HepG2 (cell line): ENCODE results near the gene ZFYVE28. TPM values are rescaled to one million over a fixed set of nuclear protein-coding genes. Genes with fewer than 3 reads are reported as not detected.

Source experiments
- ATM ChIP-seq: fragments of 450-650 bp; IDR thresholded peaks from 2 replicates; pipeline ENCODE4 v1.7.1; 2017; ENCODE audit warnings: mild to moderate bottlenecking, borderline replicate concordance
- BRF2 ChIP-seq: sonication (generic); formaldehyde crosslinking; IDR thresholded peaks from 2 replicates; pipeline ENCODE4 v1.8.1; 2022; ENCODE audit warnings: mild to moderate bottlenecking, missing genetic modification reagents
- FOXJ3 ChIP-seq: sonication (generic); formaldehyde crosslinking; IDR thresholded peaks from 2 replicates; pipeline ENCODE4 v1.4.0; 2020; ENCODE audit warnings: missing genetic modification reagents, mild to moderate bottlenecking, borderline replicate concordance
- FOXK2 ChIP-seq: fragments of 450-650 bp; IDR thresholded peaks from 2 replicates; pipeline ENCODE4 v1.6.1; 2016
- FOXO1 ChIP-seq: sonication (generic); formaldehyde crosslinking; IDR thresholded peaks from 2 replicates; pipeline ENCODE4 v1.4.0; 2020; ENCODE audit warnings: missing genetic modification reagents
- GABPB1 ChIP-seq: IDR thresholded peaks from 2 replicates; pipeline ENCODE4 v1.6.1; 2016; ENCODE audit warnings: mild to moderate bottlenecking, missing genetic modification reagents, moderate library complexity, missing compliant biosample characterization
- HNRNPH1 ChIP-seq: fragments of 200-400 bp; formaldehyde crosslinking; optimal IDR thresholded peaks from 2 replicates; pipeline ENCODE3; 2017; ENCODE audit warnings: mild to moderate bottlenecking, low read depth, low read length
- MED8 ChIP-seq: sonication (generic); formaldehyde crosslinking; IDR thresholded peaks from 2 replicates; pipeline ENCODE4 v1.8.1; 2023; ENCODE audit warnings: mild to moderate bottlenecking, missing genetic modification reagents; ENCODE audit not compliant: insufficient replicate concordance
- MTF2 ChIP-seq: sonication (generic); formaldehyde crosslinking; IDR thresholded peaks from 2 replicates; pipeline ENCODE4 v1.5.0; 2020; ENCODE audit warnings: missing genetic modification reagents, borderline replicate concordance
- PCBP2 ChIP-seq: fragments of 200-400 bp; formaldehyde crosslinking; optimal IDR thresholded peaks from 2 replicates; pipeline ENCODE3; 2018; ENCODE audit warnings: low read length, low read depth; ENCODE audit not compliant: poor library complexity, severe bottlenecking
- REL ChIP-seq: sonication (generic); formaldehyde crosslinking; conservative IDR thresholded peaks from 2 replicates; pipeline ENCODE4 v1.8.0; 2022; ENCODE audit warnings: mild to moderate bottlenecking, missing genetic modification reagents, moderate library complexity
- RFXAP ChIP-seq: sonication (generic); formaldehyde crosslinking; IDR thresholded peaks from 2 replicates; pipeline ENCODE4 v1.4.0; 2020; ENCODE audit warnings: missing genetic modification reagents, borderline replicate concordance
- SKI ChIP-seq: fragments of 450-650 bp; IDR thresholded peaks from one replicate; pipeline ENCODE4 v1.6.1; 2018; ENCODE audit warnings: mild to moderate bottlenecking; ENCODE audit not compliant: partially characterized antibody
- SNRNP70 ChIP-seq: fragments of 200-400 bp; formaldehyde crosslinking; IDR thresholded peaks from 2 replicates; pipeline ENCODE4 v1.6.1; 2017; ENCODE audit warnings: mild to moderate bottlenecking, low read depth, low read length, moderate library complexity
- ZFP1 ChIP-seq: IDR thresholded peaks from 2 replicates; pipeline ENCODE4 v1.6.1; 2016
- ZHX1 ChIP-seq: sonication (generic); formaldehyde crosslinking; IDR thresholded peaks from 2 replicates; pipeline ENCODE4 v1.8.1; 2022; ENCODE audit warnings: low read depth, mild to moderate bottlenecking, missing genetic modification reagents
- ZNF180 ChIP-seq: sonication (generic); formaldehyde crosslinking; IDR thresholded peaks from 2 replicates; pipeline ENCODE4 v1.4.0; 2020; ENCODE audit warnings: low read depth, missing genetic modification reagents, borderline replicate concordance
- ZNF281 ChIP-seq: sonication (generic); formaldehyde crosslinking; IDR thresholded peaks from 2 replicates; pipeline ENCODE4 v1.4.0; 2020; ENCODE audit warnings: missing genetic modification reagents, borderline replicate concordance
- ZNF326 ChIP-seq: sonication (generic); formaldehyde crosslinking; IDR thresholded peaks from 2 replicates; pipeline ENCODE4 v1.4.0; 2020; ENCODE audit warnings: missing genetic modification reagents, borderline replicate concordance
- ZNF331 ChIP-seq: sonication (generic); formaldehyde crosslinking; IDR thresholded peaks from 2 replicates; pipeline ENCODE4 v1.4.0; 2020; ENCODE audit warnings: missing genetic modification reagents
- ZNF34 ChIP-seq: sonication (generic); formaldehyde crosslinking; IDR thresholded peaks from 2 replicates; pipeline ENCODE4 v1.4.0; 2020; ENCODE audit warnings: mild to moderate bottlenecking, missing genetic modification reagents, borderline replicate concordance
- ZNF484 ChIP-seq: sonication (generic); formaldehyde crosslinking; IDR thresholded peaks from 2 replicates; pipeline ENCODE4 v1.5.1; 2020; ENCODE audit warnings: mild to moderate bottlenecking, low read depth, missing genetic modification reagents, borderline replicate concordance
- ZNF543 ChIP-seq: sonication (generic); formaldehyde crosslinking; IDR thresholded peaks from 2 replicates; pipeline ENCODE4 v1.4.0; 2020; ENCODE audit warnings: mild to moderate bottlenecking, missing genetic modification reagents
- ZSCAN25 ChIP-seq: sonication (generic); formaldehyde crosslinking; IDR thresholded peaks from 2 replicates; pipeline ENCODE4 v1.8.0; 2022; ENCODE audit warnings: mild to moderate bottlenecking, missing genetic modification reagents
- polyA plus RNA-seq, 8 experiments: library from polyadenylated mRNA; depleted of rRNA in 3 of 8; stranded (reverse) in 7 of 8; unstranded in 1 of 8; fragments of >200 nt; fragmentation: Illumina TruSeq in 4 of 8; extraction: Trizol in 4 of 8; gene quantifications; 2 replicates each; pipeline versions ENCODE4 v1.2.1 to v1.2.3, GENCODE V29; 2011 to 2016; ENCODE audit warnings: low read depth in 4 of 8, missing spikeins in 1 of 8, mixed read lengths in 1 of 8; ENCODE audit not compliant: insufficient read depth in 1 of 8
- total RNA-seq, 5 experiments: library from RNA; depleted of rRNA; stranded (reverse); fragments of >200 nt; fragmentation: Illumina TruSeq; extraction: Trizol; gene quantifications; 2 replicates each; pipeline ENCODE4 v1.2.3, GENCODE V29; 2016; ENCODE audit warnings: low read depth in 1 of 5

The ZFYVE28 gene
- total and polyA plus RNA-seq, 2 of the 13 experiments (the other 11 are each of a cell fraction or from before 2014, with no cell fraction given): 0.12 to 0.22 TPM

- peak; percentile 65 for TF ChIP-seq BRF2 (CRISPR knock-in tag)
- TF ChIP-seq ZNF331 (CRISPR knock-in tag): peak; percentile 43; the same call in 1 of the 2 replicates
- no peak for TF ChIP-seq FOXJ3
- no peak for TF ChIP-seq PCBP2
- no peak for TF ChIP-seq ZNF281 (CRISPR knock-in tag)
- no peak for TF ChIP-seq MTF2 (CRISPR knock-in tag)
- no peak for TF ChIP-seq ZNF180
- TF ChIP-seq ZNF326: no peak
- peak; percentile 43; the same call in 1 of the 2 replicates for TF ChIP-seq ZSCAN25 (CRISPR knock-in tag)
- TF ChIP-seq SNRNP70: no peak
- TF ChIP-seq FOXO1 (CRISPR knock-in tag): no peak
- no peak for TF ChIP-seq FOXK2
- peak; percentile 64; the same call in 1 of the 2 replicates for TF ChIP-seq ZNF543 (CRISPR knock-in tag)
- no peak for TF ChIP-seq HNRNPH1
- TF ChIP-seq ZNF34 (CRISPR knock-in tag): no peak
- peak; percentile 100 for TF ChIP-seq RFXAP (CRISPR knock-in tag)
- TF ChIP-seq ZNF484: no peak
- TF ChIP-seq GABPB1 (CRISPR knock-in tag): peak; percentile 83
- TF ChIP-seq REL (CRISPR knock-in tag): no peak
- no peak for TF ChIP-seq ZFP1 (CRISPR knock-in tag)
- TF ChIP-seq SKI: peak; percentile 45
- TF ChIP-seq ATM: no peak
- TF ChIP-seq MED8 (CRISPR knock-in tag): peak; percentile 58
- TF ChIP-seq ZHX1: peak; percentile 62; the same call in 1 of the 2 replicates
Measured at GRCh38 chr4:2262145-2262943, 156.1 kb downstream of the ZFYVE28 start (continued).
